Right ventricle myocardium superior (tissue), 1 donor: ENCODE data around the gene COPS2. TPM values are rescaled to one million over a fixed set of nuclear protein-coding genes. Genes with fewer than 3 reads are reported as not detected.
"Not testable (repeated sequence)": the region's sequence is repeated elsewhere in the genome, so short reads cannot be mapped to it uniquely, and the experiment has no call there.

Source experiments
- ATAC-seq: fragments of 200-7000 bp; cut with Tn5 transposase; one replicate; pipeline ENCODE4 v1.9.1; 2020; ENCODE audit warnings: mild to moderate bottlenecking; ENCODE audit not compliant: poor library complexity
- DNase-seq: peaks from one replicate; pipeline ENCODE4 v3.0.0-alpha.2; 2020
- intact Hi-C: fragments of 100-400 bp; cut with DNase I; formaldehyde crosslinking; loops from one replicate; pipeline ENCODE4 v1.11.2; 2022
- microRNA-seq: library from miRNA; unstranded; fragments of <30 nt; microRNA quantifications from one replicate; pipeline ENCODE4 v1.2.0, GENCODE V29; 2020
- total RNA-seq: library from RNA; stranded (reverse); fragmentation: NEBNext Ultra II Directional; extraction: Animal tissue kit (Norgen Biotek cat#: 25700); gene quantifications from one replicate; pipeline ENCODE4 v1.2.1, GENCODE V29; 2021
- donor health status: DM: no; HTN: yes; CAD: no; lungs with severe emphysema.

The COPS2 gene
- total RNA-seq, 1 donor from 2014 or later: 82.4 TPM

DNA sequence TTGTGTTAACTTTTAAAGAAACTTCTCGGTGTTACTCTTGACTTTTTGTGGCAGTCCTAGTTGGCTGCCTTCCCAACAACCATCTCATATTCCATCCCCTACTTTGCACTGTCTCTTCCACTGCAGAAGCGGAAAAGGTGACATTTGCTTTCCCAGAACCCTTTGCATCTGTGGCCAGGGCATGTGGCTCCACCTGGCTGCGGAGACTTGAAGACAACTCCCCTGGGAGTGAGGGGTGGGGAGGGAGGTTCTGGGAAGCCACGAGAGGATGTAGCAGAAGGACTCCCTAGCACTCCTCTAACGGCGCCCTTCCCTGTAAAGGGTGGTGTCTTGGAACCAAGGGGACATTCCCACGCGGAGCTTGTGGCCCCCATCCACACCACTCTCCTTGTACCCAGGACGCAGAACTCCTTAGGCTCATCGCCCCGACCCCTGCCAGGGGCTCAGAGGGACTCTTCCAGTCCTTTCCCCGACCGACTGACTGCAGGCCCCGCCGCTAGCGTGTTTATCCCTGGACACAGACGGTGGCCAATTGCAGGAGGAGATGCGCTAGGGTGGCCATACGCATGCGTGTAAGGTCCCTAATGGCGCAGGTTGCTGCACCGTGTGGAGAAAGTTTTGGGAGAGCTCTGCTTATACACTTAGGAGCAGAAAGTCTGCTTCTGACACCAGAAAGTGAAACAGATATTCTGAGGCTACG, 75.9 kb downstream of the COPS2 start:
- ATAC-seq (no peak), DNase-seq (no peak)
- intact Hi-C loops: no loop called here

GRCh38 chr15:49075881-49076280, 79.5 kb downstream of the COPS2 start:
- DNase-seq: no peak
- intact Hi-C loops: no loop called here
- ATAC-seq: no peak

GRCh38 chr15:49074589-49075287, 80.7 kb downstream of the COPS2 start:
- ATAC-seq, intact Hi-C loops, DNase-seq: not testable (repeated sequence)

Small RNAs within 50 kb of the gene (microRNA-seq; reads per million reads assigned to microRNA genes)
- gene MIR4716: not detected

Other genes with a start within 250 kb of the COPS2 start
- 2.5 TPM for gene SHC4, start 191.7 kb downstream of the COPS2 start, total RNA-seq
- gene SECISBP2L, start 109.2 kb downstream of the COPS2 start, total RNA-seq: 34.2 TPM
- gene GALK2, start 14.6 kb upstream of the COPS2 start, total RNA-seq: 31.5 TPM